NCI-H2081 treated with DMSO at 0.1 percent for 48 hours (cell line): ENCODE measurements around the gene ST8SIA6.
"Not testable (repeated sequence)": the region's sequence is repeated elsewhere in the genome, so short reads cannot be mapped to it uniquely, and the experiment has no call there.

Source experiments
- DNase-seq: peaks from one replicate; lab custom pipeline; 2025; lab: John Stamatoyannopoulos, UW

ST8SIA6 gene

GRCh38 chr10:17427201-17427600 lies 27.2 kb downstream of the ST8SIA6 start:
- no peak for DNase-seq

- DNase-seq: no peak
Observed at GRCh38 chr10:17426263-17426750, 28.1 kb downstream of the ST8SIA6 start.

- no peak for DNase-seq
Observed at GRCh38 chr10:17425584-17426262, 28.7 kb downstream of the ST8SIA6 start.

- DNase-seq: no peak
Observed at GRCh38 chr10:17423632-17424186, 30.7 kb downstream of the ST8SIA6 start.

GRCh38 chr10:17422931-17423330 lies 31.5 kb downstream of the ST8SIA6 start:
- DNase-seq: no peak

- DNase-seq: no peak
Observed at GRCh38 chr10:17418249-17418648, 36.1 kb downstream of the ST8SIA6 start.

- no peak for DNase-seq
Observed at GRCh38 chr10:17416442-17417211, 37.8 kb downstream of the ST8SIA6 start.

- DNase-seq: no peak
Observed at GRCh38 chr10:17415046-17415658, 39.2 kb downstream of the ST8SIA6 start.

GRCh38 chr10:17414484-17414883 lies 39.9 kb downstream of the ST8SIA6 start:
- DNase-seq: no peak

GRCh38 chr10:17413876-17414275 lies 40.5 kb downstream of the ST8SIA6 start:
- DNase-seq: no peak

GRCh38 chr10:17412323-17412722 lies 42.1 kb downstream of the ST8SIA6 start:
- DNase-seq: no peak

- no peak for DNase-seq
Observed at GRCh38 chr10:17410907-17411306, 43.5 kb downstream of the ST8SIA6 start.

GRCh38 chr10:17409170-17409733 lies 45.1 kb downstream of the ST8SIA6 start:
- DNase-seq: no peak

GRCh38 chr10:17407047-17407446 lies 47.3 kb downstream of the ST8SIA6 start:
- no peak for DNase-seq

GRCh38 chr10:17406036-17406834 lies 48.2 kb downstream of the ST8SIA6 start:
- no peak for DNase-seq

GRCh38 chr10:17403161-17403560 lies 51.2 kb downstream of the ST8SIA6 start:
- DNase-seq: no peak

- not testable (repeated sequence) for DNase-seq
Observed at GRCh38 chr10:17402040-17402439, 52.4 kb downstream of the ST8SIA6 start.

GRCh38 chr10:17396004-17396403 lies 58.4 kb downstream of the ST8SIA6 start:
- DNase-seq: no peak

- no peak for DNase-seq
Observed at GRCh38 chr10:17394854-17395253, 59.5 kb downstream of the ST8SIA6 start.

- peak; percentile 87 for DNase-seq
Observed at GRCh38 chr10:17387861-17388503, 66.4 kb downstream of the ST8SIA6 start.

- DNase-seq: no peak
Observed at GRCh38 chr10:17386616-17387075, 67.7 kb downstream of the ST8SIA6 start.
